Liver (tissue), 3 donors: Measurements from ENCODE around the gene PCDHGA9.

ENCODE experiments used
- CTCF ChIP-seq: fragments of 150-350 bp; IDR thresholded peaks from 2 replicates; pipeline ENCODE4 v1.5.1; 2017; ENCODE audit warnings: improper control_type of control experiment, low read depth, low read length; ENCODE audit not compliant: missing input control
- HNF4G ChIP-seq: IDR thresholded peaks from 2 replicates; pipeline ENCODE4 v1.6.1; 2016; ENCODE audit warnings: antibody characterized with exemption
- JUND ChIP-seq, 2 donors: IDR thresholded peaks; 2 replicates each; pipeline ENCODE4 v1.6.1; 2016; ENCODE audit warnings: antibody characterized with exemption in 2 of 2
- MAX ChIP-seq: IDR thresholded peaks from 2 replicates; pipeline ENCODE4 v1.6.1; 2016; ENCODE audit warnings: antibody characterized with exemption
- RAD21 ChIP-seq, 2 donors: IDR thresholded peaks; 2 replicates each; pipeline ENCODE4 v1.6.1; 2016; ENCODE audit warnings: antibody characterized with exemption in 2 of 2, mild to moderate bottlenecking in 2 of 2
- REST ChIP-seq: IDR thresholded peaks from 2 replicates; pipeline ENCODE4 v1.6.1; 2016; ENCODE audit warnings: antibody characterized with exemption, mild to moderate bottlenecking
- SP1 ChIP-seq: IDR thresholded peaks from 2 replicates; pipeline ENCODE4 v1.6.1; 2018; ENCODE audit warnings: antibody characterized with exemption, mild to moderate bottlenecking
- TAF1 ChIP-seq: conservative IDR thresholded peaks from 2 replicates; pipeline ENCODE4 v1.6.1; 2016; ENCODE audit warnings: antibody characterized with exemption, mild to moderate bottlenecking
- donor health status: healthy.
- donor health status: healthy.

- TF ChIP-seq RAD21 (IDR thresholded peaks at IDR 0.05): peak; percentile 62 to 65
- TF ChIP-seq REST: no peak
- no peak for TF ChIP-seq MAX
- peak; percentile 50 for TF ChIP-seq CTCF
- TF ChIP-seq SP1: no peak
- TF ChIP-seq HNF4G: no peak
- no peak for TF ChIP-seq TAF1
- no peak for TF ChIP-seq JUND (IDR thresholded peaks at IDR 0.05)
Observed at GRCh38 chr5:141402553-141403243, at the start of gene PCDHGA9.
